ENCODE results near the gene UBE2G2.

UBE2G2 gene

DNA sequence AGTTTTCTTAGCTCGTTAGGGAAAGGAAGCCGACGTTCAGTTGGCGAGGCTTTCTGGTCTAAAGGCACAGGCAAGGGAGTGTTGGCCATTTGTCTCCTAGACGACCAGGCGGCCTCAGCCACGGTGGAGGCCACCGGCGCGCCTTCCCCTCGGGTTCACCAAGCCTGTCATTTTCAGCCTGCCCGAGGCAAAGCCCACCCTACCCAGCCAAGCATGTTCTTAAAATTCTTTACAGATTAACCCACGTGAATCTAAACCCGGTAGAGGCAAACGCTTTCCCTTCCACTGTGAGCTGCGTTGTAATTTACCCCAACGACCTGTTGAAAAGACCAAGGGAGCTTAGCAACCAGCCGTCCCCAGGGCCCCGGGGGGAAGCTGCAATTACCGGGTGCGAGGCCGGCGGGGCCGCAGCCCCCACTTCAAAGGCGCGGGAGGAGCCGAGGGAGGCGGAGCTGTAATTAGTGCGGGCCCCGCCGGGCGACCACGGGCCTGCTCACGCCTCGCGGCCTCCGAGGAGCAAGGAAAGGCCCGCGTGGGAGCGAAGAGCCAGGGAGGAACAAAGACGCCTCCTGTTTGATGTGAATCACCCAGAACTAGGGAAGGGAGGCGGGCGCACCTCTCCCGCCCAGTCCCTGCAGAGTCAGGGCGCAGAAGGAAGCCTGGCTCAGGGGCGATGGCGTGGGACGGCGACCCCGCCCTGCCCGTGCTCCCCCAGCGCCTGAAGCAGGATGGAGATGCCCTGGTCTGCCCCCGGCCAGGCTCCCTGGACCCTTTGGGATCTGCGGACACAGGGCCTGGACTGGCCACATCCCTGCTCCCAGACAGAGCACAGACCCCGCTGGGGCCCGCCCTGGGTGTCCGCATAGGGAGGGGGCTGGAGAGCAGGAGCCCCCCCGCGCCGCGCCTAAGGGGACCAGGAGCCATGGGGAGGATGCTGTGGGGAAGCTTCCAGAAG lies 78.2 kb downstream of the UBE2G2 start:
- peak in 1 of 2 donors; percentile 30 for DNase-seq

DNA sequence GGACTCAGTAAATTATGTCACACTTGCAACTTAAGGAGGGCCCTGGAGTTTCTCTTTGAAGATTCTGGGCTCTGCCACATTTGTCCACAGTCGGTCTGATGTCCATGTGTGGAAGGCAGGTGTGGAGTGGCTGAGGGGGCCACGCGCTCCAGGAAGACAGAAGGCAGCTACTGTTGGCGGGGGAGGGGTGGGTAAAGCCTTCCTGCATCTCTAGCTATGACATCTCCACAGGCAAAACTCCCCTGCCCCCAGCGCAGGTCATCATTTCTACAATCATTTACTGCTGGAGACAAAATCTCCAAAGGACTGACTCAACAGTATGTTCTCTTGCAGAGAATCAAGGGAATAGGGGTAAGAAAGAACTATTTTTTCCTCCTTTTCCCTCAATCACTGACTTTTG lies 78.9 kb downstream of the UBE2G2 start:
- no peak for DNase-seq

DNA sequence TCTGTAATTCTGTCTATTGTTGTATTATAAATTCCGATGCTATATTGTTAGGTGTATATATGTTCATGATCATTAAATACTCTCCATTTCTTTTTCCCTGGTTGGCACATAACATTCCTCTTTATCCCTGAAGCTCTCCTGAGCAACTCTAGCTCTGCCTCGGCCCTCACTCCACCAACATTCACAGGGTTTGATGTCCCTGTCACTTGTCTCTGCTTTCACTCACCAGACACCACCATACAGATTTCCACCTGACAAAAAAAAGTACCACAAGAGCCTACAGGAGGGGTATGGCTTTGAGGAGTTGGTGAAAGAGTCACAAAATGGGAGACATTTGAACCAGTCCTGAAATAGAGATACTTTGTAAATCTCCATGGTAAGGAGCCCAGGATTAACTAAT lies 81.5 kb downstream of the UBE2G2 start:
- no peak for DNase-seq
